Activated naive CD8-positive, alpha-beta T cell treated with anti-CD3 and anti-CD28 coated beads, Interleukin-2, amount 50 U/mL, for 24 hours (primary cell): Measurements from ENCODE around the gene ACOXL.

Experiments used
- ATAC-seq: fragments of 150-1000 bp; cut with Tn5 transposase; one replicate; pipeline ENCODE4 v1.10.0; 2021
- DNase-seq: peaks from one replicate; pipeline ENCODE4 v3.0.0; 2021
- H3K27ac Mint-ChIP-seq: one replicate; pipeline ENCODE4 v1.8.0; 2021; ENCODE audit warnings: mild to moderate bottlenecking, mixed read lengths
- H3K27me3 Mint-ChIP-seq: one replicate; pipeline ENCODE4 v1.8.0; 2021; ENCODE audit warnings: mixed read lengths
- H3K36me3 Mint-ChIP-seq: one replicate; pipeline ENCODE4 v1.8.0; 2021; ENCODE audit warnings: low read depth, mixed read lengths
- H3K4me1 Mint-ChIP-seq: one replicate; pipeline ENCODE4 v1.8.0; 2021; ENCODE audit warnings: mixed read lengths
- H3K4me3 Mint-ChIP-seq: one replicate; pipeline ENCODE4 v1.8.0; 2021; ENCODE audit warnings: mild to moderate bottlenecking, moderate library complexity, mixed read lengths
- H3K9me3 Mint-ChIP-seq: one replicate; pipeline ENCODE4 v1.8.0; 2021; ENCODE audit warnings: mixed read lengths

ACOXL gene

GRCh38 chr2:111030945-111031344 lies 298.6 kb downstream of the ACOXL start:
- Mint-ChIP-seq H3K4me3 (no peak overlapping the region), H3K27me3 (peaks cover 38% of the 10 kb centered on the region), H3K36me3 (no peaks in the 10 kb centered on the region), H3K9me3 (no peaks in the 10 kb centered on the region), H3K27ac (no peak overlapping the region), H3K4me1 (peaks cover 18% of the 10 kb centered on the region)
- DNase-seq = no peak
- no peak for ATAC-seq

GRCh38 chr2:111031546-111032478 lies 299.4 kb downstream of the ACOXL start:
- no peaks in the 10 kb centered on the region for H3K9me3 Mint-ChIP-seq
- H3K27me3 Mint-ChIP-seq = peaks cover 39% of the 10 kb centered on the region
- no peak for ATAC-seq
- no peaks in the 10 kb centered on the region for H3K36me3 Mint-ChIP-seq
- no peak overlapping the region for H3K4me3 Mint-ChIP-seq
- H3K4me1 Mint-ChIP-seq = peaks cover 27% of the 10 kb centered on the region
- no peak for DNase-seq
- H3K27ac Mint-ChIP-seq = no peak overlapping the region

GRCh38 chr2:111032721-111033429 lies 300.5 kb downstream of the ACOXL start:
- H3K27me3 Mint-ChIP-seq = peaks cover 40% of the 10 kb centered on the region
- H3K9me3 Mint-ChIP-seq = no peaks in the 10 kb centered on the region
- ATAC-seq (peak; percentile 74), DNase-seq (no peak)
- H3K36me3 Mint-ChIP-seq = no peaks in the 10 kb centered on the region
- H3K4me1 Mint-ChIP-seq = peaks cover 37% of the 10 kb centered on the region
- no peak overlapping the region for H3K27ac Mint-ChIP-seq
- H3K4me3 Mint-ChIP-seq = no peak overlapping the region

- H3K4me1 Mint-ChIP-seq = peaks cover 45% of the 10 kb centered on the region
Measured at GRCh38 chr2:111034146-111034545, 301.8 kb downstream of the ACOXL start.

GRCh38 chr2:111034606-111035005 lies 302.2 kb downstream of the ACOXL start:
- Mint-ChIP-seq H3K9me3 (no peaks in the 10 kb centered on the region), H3K4me3 (no peak overlapping the region), H3K4me1 (peaks cover 46% of the 10 kb centered on the region), H3K27ac (no peak overlapping the region), H3K36me3 (no peaks in the 10 kb centered on the region), H3K27me3 (peaks cover 50% of the 10 kb centered on the region)
- DNase-seq = no peak
- ATAC-seq = no peak

More at GRCh38 chr2:111034146-111034545, 301.8 kb downstream of the ACOXL start:
- Mint-ChIP-seq H3K27ac (no peak overlapping the region), H3K36me3 (no peaks in the 10 kb centered on the region), H3K27me3 (peaks cover 45% of the 10 kb centered on the region), H3K9me3 (no peaks in the 10 kb centered on the region), H3K4me3 (no peak overlapping the region)
- DNase-seq = no peak
- ATAC-seq = no peak

GRCh38 chr2:111035830-111036441 lies 303.6 kb downstream of the ACOXL start:
- Mint-ChIP-seq H3K4me1 (peaks cover 43% of the 10 kb centered on the region), H3K27me3 (peaks cover 53% of the 10 kb centered on the region), H3K9me3 (no peaks in the 10 kb centered on the region), H3K27ac (no peak overlapping the region), H3K36me3 (no peaks in the 10 kb centered on the region), H3K4me3 (no peak overlapping the region)
- DNase-seq (no peak), ATAC-seq (no peak)

- Mint-ChIP-seq H3K27ac (no peak overlapping the region), H3K4me3 (no peak overlapping the region), H3K9me3 (no peaks in the 10 kb centered on the region), H3K36me3 (no peaks in the 10 kb centered on the region), H3K27me3 (peaks cover 45% of the 10 kb centered on the region), H3K4me1 (peaks cover 44% of the 10 kb centered on the region)
- ATAC-seq (peak; percentile 61), DNase-seq (no peak)
Measured at GRCh38 chr2:111037128-111037527, 304.8 kb downstream of the ACOXL start.

- no peak for DNase-seq
- no peaks in the 10 kb centered on the region for H3K9me3 Mint-ChIP-seq
- no peak overlapping the region for H3K4me3 Mint-ChIP-seq
- no peaks in the 10 kb centered on the region for H3K36me3 Mint-ChIP-seq
- H3K27ac Mint-ChIP-seq = no peak overlapping the region
- peaks cover 58% of the 10 kb centered on the region for H3K4me1 Mint-ChIP-seq
- ATAC-seq = no peak
- peaks cover 45% of the 10 kb centered on the region for H3K27me3 Mint-ChIP-seq
Measured at GRCh38 chr2:111039628-111040383, 307.4 kb downstream of the ACOXL start.

GRCh38 chr2:111041398-111042202 lies 309.2 kb downstream of the ACOXL start:
- no peak overlapping the region for H3K4me3 Mint-ChIP-seq
- peaks cover 6% of the 10 kb centered on the region for H3K36me3 Mint-ChIP-seq
- H3K27me3 Mint-ChIP-seq = peaks cover 45% of the 10 kb centered on the region
- peaks cover 55% of the 10 kb centered on the region for H3K4me1 Mint-ChIP-seq
- DNase-seq (no peak), ATAC-seq (no peak)
- no peak overlapping the region for H3K27ac Mint-ChIP-seq
- H3K9me3 Mint-ChIP-seq = peaks cover 9% of the 10 kb centered on the region

GRCh38 chr2:111042261-111042660 lies 309.9 kb downstream of the ACOXL start:
- peaks cover 49% of the 10 kb centered on the region for H3K4me1 Mint-ChIP-seq
- H3K27ac Mint-ChIP-seq = peak overlapping the region; percentile 45
- ATAC-seq (no peak), DNase-seq (no peak)
- peaks cover 8% of the 10 kb centered on the region for H3K36me3 Mint-ChIP-seq
- H3K27me3 Mint-ChIP-seq = peaks cover 51% of the 10 kb centered on the region
- H3K9me3 Mint-ChIP-seq = peaks cover 9% of the 10 kb centered on the region
- H3K4me3 Mint-ChIP-seq = peak overlapping the region; percentile 52

GRCh38 chr2:111042772-111043771 lies 310.7 kb downstream of the ACOXL start:
- DNase-seq (peak; percentile 39), ATAC-seq (peak; percentile 86)
- Mint-ChIP-seq H3K4me3 (peak overlapping the region; percentile 52), H3K27me3 (peaks cover 54% of the 10 kb centered on the region), H3K27ac (peak overlapping the region; percentile 56), H3K9me3 (peaks cover 9% of the 10 kb centered on the region), H3K36me3 (peaks cover 8% of the 10 kb centered on the region), H3K4me1 (peaks cover 42% of the 10 kb centered on the region)

- H3K4me1 Mint-ChIP-seq = peaks cover 42% of the 10 kb centered on the region
- peaks cover 9% of the 10 kb centered on the region for H3K9me3 Mint-ChIP-seq
- H3K27me3 Mint-ChIP-seq = peaks cover 54% of the 10 kb centered on the region
- H3K27ac Mint-ChIP-seq = no peak overlapping the region
- ATAC-seq = no peak
- no peak for DNase-seq
- H3K36me3 Mint-ChIP-seq = peaks cover 8% of the 10 kb centered on the region
- H3K4me3 Mint-ChIP-seq = no peak overlapping the region
Measured at GRCh38 chr2:111044066-111044465, 311.7 kb downstream of the ACOXL start.
